Astrocyte of the cerebellum (primary cell): ENCODE data around the gene ADARB2.

ENCODE experiments used
- DNase-seq: peaks from one replicate; pipeline ENCODE4 v3.0.0-alpha.2; 2011; ENCODE audit warnings: low read depth
- H3K4me3 ChIP-seq: 2 replicates; pipeline ENCODE4 v1.5.1; 2011; ENCODE audit warnings: mild to moderate bottlenecking, low read depth, low read length, moderate library complexity
- CTCF ChIP-seq: IDR thresholded peaks from 2 replicates; pipeline ENCODE4 v1.5.1; 2012; ENCODE audit warnings: low read length, low read depth, moderate library complexity, mild to moderate bottlenecking; ENCODE audit errors: missing control alignments
- in situ Hi-C: cut with HindIII; loops from 2 replicates; pipeline ENCODE4 v1.10.0; 2017; ENCODE audit warnings: low sequenced_read_pairs

ADARB2 gene

DNA sequence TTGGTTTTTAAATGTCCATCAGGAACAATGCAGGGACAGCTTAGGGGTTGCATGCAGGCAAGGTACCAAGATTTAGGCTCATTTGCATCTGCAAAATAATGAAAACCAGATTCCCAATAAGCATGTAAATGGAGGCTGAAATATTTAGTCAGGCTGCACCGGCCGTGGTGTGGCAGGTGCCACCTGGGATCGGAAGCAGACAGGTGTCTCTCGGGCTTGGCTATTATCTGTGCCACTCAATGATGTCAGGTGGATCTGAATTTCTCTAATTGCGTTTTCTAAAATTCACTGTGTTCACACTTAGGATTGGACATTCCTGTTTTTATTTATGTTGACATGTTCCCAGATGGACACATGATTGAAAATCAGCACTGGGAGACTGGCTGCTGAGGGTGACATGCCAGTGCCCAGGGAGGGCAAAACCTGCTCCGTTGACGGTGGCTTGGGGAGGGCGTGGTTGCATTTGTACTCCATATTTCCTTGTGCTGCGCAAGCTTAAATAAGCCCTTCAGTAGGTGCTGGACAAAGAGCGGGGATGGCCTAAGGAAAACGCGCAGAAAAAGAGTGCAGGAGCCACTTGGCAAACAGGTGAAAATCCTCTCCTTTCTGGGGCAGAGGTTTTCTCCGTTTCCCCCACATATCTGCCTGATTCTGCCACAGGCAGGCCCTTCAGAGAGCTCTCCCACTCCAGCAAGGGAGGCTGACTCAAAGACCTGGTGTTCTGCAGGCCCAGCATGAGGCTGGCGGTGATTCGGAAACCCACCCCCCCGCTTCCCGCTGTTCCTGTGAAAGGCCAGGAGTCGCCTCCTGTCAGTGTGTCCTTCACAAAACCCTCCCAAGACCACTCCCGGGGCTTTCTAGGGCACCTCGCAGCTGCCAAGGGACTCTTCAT, 538.6 kb downstream of the ADARB2 start:
- DNase-seq: no peak
- in situ Hi-C loops: no loop called here
- no peak for TF ChIP-seq CTCF
- no peak overlapping the region for H3K4me3 ChIP-seq

DNA sequence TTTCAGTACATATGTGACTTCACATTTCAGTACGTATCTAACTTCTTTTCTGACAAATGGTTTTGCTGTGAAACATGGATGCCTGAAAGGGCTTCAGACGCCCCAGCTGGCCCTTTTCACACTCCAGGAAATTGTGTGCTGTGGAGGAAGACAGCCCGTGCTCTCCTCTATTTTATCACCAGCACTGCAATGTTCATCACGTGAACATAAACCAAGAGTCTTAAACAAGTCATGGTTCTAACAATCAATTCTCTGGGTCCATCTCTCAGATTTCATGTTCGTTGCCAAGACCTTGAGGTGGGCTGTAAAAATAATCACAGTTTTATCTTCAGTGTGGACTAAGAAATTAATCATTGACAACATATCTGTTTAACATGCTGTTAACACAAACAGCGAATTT, 539.9 kb downstream of the ADARB2 start:
- DNase-seq: no peak

DNA sequence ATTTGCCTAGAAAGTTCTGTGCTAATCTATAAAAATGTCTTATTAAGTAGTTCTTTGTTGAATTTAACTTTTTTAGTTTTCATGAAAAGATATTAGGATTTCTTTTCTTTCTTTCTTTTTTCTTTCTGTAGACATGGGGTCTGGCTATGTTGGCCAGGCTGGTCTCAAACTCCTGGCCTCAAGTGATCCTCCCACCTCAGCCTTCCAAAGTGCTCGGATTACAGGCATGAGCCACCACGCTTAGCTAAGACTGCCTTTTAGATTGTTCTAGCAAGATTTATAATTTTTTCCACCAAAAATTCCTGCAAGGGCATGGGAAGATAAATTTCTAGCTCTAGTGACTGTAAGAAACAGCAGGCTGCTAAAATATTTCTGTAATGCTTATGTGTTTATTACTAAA, 540.7 kb downstream of the ADARB2 start:
- in situ Hi-C loops: no loop called here
- DNase-seq: no peak
- no peak overlapping the region for H3K4me3 ChIP-seq
- TF ChIP-seq CTCF: no peak

More for the DNA sequence above, 539.9 kb downstream of the ADARB2 start:
- TF ChIP-seq CTCF: no peak
- no peak overlapping the region for H3K4me3 ChIP-seq
- in situ Hi-C loops: no loop called here

GRCh38 chr10:1195828-1196227, 541.5 kb downstream of the ADARB2 start:
- TF ChIP-seq CTCF: no peak
- no peak for DNase-seq
- in situ Hi-C loops: no loop called here
- H3K4me3 ChIP-seq: no peak overlapping the region

DNA sequence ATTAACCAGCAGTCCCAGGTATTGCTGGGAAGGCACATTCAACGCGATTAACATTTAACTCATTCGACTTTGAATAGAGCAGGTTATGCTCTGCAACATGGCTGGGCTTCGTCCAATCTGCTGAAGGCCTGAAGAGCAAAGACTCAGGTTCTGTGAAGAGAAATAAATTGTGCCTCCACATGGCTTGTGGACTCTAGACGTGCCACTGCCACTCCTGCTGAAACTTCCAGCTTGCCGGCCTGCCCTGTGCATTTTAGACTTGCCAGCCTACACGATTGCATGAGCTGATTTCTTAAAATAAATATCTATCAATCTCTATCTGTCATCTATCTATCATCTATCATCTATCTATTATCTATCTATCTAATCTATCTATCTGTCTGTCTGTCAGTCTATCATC, 543.2 kb downstream of the ADARB2 start:
- in situ Hi-C loops: no loop called here
- TF ChIP-seq CTCF: no peak
- DNase-seq: no peak
- H3K4me3 ChIP-seq: no peak overlapping the region

- H3K4me3 ChIP-seq: no peak overlapping the region
- DNase-seq: no peak
- TF ChIP-seq CTCF: no peak
- in situ Hi-C loops: no loop called here
Observed at GRCh38 chr10:1193561-1193960, 543.8 kb downstream of the ADARB2 start.

DNA sequence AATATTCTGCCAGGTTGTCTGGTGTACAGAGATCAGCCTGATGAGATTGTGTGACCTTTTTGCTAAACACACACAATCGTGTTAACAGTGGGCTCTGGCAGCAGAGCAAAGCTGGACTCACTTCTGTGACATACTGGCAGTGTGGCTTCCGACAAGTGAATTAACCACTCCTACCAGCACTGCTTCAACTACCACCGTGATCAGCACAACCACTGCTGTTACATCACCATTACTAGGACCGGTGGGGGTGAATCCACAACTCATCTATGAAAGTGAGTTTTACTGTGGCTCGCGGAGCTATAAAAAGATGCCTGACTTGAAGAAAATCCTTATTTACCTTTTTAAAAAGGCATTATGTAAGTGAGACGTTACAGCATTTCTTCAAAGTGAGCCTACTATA, 545.6 kb downstream of the ADARB2 start:
- no peak overlapping the region for H3K4me3 ChIP-seq
- in situ Hi-C loops: no loop called here
- no peak for TF ChIP-seq CTCF
- no peak for DNase-seq
